ENCODE measurements around the gene ZNF581. TPM values are rescaled to one million over a fixed set of nuclear protein-coding genes. Genes with fewer than 3 reads are reported as not detected.

The ZNF581 gene
- total RNA-seq, 2 experiments from 2014 or later, result 24.1 to 25.5 TPM

DNA sequence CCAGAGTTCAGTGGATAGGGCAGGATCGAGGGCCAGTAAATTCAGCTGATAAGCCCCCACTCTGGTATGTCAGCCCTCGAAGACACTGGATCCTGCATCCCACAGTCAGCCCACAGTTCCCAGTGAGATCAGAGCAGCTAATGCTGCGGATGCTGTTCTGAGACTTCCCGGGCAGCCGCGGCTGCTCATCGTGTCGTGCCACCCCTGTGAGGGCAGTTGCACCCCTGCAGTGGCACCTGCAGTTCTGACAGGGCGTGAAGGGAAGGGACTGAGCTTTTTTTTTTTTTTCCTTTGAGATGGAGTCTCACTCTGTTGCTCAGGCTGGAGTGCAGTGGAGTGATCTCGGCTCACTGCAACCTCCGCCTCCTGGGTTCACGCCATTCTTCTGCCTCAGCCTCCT, 24.1 kb downstream of the ZNF581 start:
- Mint-ChIP-seq H3K27me3 (no peaks in the 10 kb centered on the region), H3K4me3 (no peak overlapping the region), H3K4me1 (peaks cover 12% of the 10 kb centered on the region), H3K27ac (no peak overlapping the region), H3K9me3 (no peaks in the 10 kb centered on the region), H3K36me3 (ENCODE audit: low read depth) (peaks cover 58% of the 10 kb centered on the region)
- POLR2A ChIA-PET, result no interaction called here
- CTCF ChIA-PET, result interaction anchor here (2.5 kb wide), 1 partner anchor 13 kb away, joined by 11 read pairs; the partner anchor contains the start of gene U2AF2
- DNase-seq, result no peak

DNA sequence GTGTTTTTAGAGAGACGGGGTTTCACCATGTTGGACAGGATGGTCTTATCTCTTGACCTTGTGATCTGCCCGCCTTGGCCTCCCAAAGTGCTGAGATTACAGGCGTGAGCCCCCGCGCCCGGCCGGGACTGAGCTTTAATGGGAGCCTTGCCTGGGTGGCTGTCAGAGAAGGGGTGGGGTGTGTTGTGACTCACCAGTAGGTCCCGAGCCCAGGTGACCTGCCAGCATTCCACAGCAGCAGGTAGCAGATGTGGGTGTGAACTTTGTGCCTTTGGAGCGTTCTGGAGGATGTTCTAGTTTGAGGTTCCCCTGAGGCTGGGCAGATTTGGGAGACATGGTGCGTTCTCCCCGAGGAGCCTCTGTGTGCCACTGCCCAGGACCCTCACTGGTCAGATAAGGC, 24.5 kb downstream of the ZNF581 start:
- peak overlapping the region; percentile 25 for H3K27ac Mint-ChIP-seq
- POLR2A ChIA-PET, result no interaction called here
- no peaks in the 10 kb centered on the region for H3K9me3 Mint-ChIP-seq
- no peaks in the 10 kb centered on the region for H3K27me3 Mint-ChIP-seq
- no peak overlapping the region for H3K4me3 Mint-ChIP-seq
- H3K4me1 Mint-ChIP-seq, result peaks cover 8% of the 10 kb centered on the region
- H3K36me3 Mint-ChIP-seq (ENCODE audit: low read depth), result peaks cover 54% of the 10 kb centered on the region
- DNase-seq, result no peak
- CTCF ChIA-PET, result interaction anchor here (0.7 to 2.5 kb wide), 2 partner anchors 13 to 143 kb away, joined by 3 to 11 read pairs; partner anchors contain the start of gene U2AF2

DNA sequence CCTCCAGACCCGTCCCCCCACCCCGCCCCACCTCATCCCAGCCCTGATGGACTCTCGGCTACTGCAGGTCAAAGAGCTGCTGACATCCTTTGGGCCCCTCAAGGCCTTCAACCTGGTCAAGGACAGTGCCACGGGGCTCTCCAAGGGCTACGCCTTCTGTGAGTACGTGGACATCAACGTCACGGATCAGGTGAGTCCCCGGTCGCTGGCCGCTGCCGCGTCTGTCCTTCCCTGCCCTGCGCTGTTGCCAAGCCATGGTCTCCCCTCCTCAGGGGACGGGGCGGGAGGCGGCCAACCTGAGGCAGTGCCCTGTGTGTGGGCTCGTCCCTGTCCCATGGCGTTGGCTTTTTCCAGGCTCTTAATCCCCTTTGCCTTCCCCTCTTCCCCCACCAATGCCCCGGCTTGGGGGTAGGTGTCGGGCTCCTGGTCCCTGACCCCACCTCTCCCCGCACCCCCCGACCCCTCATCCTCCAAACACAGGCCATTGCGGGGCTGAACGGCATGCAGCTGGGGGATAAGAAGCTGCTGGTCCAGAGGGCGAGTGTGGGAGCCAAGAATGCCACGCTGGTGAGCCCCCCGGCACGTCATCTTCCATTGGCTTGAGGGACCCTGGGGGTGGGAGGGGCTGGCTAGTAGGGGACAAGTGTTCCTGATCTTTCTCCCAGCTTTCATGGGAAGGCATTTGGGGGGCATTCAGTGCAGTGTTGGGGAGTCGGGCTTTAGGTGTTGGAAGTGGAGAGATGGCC, 25.3 kb downstream of the ZNF581 start:
- no peak for DNase-seq
- ChIA-PET POLR2A (no interaction called here), CTCF (interaction anchor here (0.5 to 1.0 kb wide), 4 partner anchors 12 to 142 kb away, joined by 3 to 5 read pairs (median 4); no protein-coding TSS in a partner anchor)
- H3K4me3 Mint-ChIP-seq, result no peak overlapping the region
- H3K27ac Mint-ChIP-seq, result no peak overlapping the region
- no peaks in the 10 kb centered on the region for H3K9me3 Mint-ChIP-seq
- H3K27me3 Mint-ChIP-seq, result no peaks in the 10 kb centered on the region
- peaks cover 14% of the 10 kb centered on the region for H3K4me1 Mint-ChIP-seq
- H3K36me3 Mint-ChIP-seq (ENCODE audit: low read depth), result peaks cover 50% of the 10 kb centered on the region

DNA sequence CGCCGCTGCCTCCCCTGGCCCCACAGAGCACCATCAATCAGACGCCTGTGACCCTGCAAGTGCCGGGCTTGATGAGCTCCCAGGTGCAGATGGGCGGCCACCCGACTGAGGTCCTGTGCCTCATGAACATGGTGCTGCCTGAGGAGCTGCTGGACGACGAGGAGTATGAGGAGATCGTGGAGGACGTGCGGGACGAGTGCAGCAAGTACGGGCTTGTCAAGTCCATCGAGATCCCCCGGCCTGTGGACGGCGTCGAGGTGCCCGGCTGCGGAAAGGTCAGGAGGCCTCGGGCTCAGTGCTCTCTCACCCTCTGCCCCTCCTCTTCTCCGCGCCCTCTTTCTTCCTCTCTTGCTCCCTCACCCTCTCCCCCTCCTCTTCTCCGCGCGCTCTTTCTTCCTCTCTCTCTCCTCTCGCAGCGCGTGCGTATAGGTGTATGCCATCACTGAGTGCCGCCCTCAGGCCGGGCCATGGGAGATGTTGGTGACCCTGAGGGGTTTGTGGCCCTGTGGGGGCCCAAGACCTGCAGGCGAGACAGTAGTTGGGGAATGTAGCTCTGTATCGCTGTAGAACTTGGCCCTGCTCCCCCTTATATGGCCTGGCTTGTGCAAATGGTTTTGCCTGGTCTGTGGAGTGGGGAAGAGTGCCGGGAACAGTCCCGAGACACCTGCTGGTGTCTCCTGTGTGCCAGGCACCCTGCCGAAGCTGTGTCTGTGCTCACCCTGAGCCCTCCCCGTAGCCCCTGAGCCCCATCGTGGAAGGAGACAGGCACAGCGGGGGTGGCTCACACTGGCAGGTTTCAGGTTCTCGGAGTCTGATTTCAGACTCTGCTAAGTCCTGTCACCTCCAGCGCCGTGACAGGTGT, 26.2 kb downstream of the ZNF581 start:
- no peak for DNase-seq
- Mint-ChIP-seq H3K4me3 (no peak overlapping the region), H3K27ac (peak overlapping the region; percentile 36), H3K27me3 (no peaks in the 10 kb centered on the region), H3K9me3 (no peaks in the 10 kb centered on the region), H3K4me1 (peaks cover 18% of the 10 kb centered on the region), H3K36me3 (ENCODE audit: low read depth) (peaks cover 46% of the 10 kb centered on the region)
- CTCF ChIA-PET, result interaction anchor here (0.5 to 1.0 kb wide), 2 partner anchors 13 to 16 kb away, joined by 3 to 5 read pairs; no protein-coding TSS in a partner anchor
- POLR2A ChIA-PET, result no interaction called here

DNA sequence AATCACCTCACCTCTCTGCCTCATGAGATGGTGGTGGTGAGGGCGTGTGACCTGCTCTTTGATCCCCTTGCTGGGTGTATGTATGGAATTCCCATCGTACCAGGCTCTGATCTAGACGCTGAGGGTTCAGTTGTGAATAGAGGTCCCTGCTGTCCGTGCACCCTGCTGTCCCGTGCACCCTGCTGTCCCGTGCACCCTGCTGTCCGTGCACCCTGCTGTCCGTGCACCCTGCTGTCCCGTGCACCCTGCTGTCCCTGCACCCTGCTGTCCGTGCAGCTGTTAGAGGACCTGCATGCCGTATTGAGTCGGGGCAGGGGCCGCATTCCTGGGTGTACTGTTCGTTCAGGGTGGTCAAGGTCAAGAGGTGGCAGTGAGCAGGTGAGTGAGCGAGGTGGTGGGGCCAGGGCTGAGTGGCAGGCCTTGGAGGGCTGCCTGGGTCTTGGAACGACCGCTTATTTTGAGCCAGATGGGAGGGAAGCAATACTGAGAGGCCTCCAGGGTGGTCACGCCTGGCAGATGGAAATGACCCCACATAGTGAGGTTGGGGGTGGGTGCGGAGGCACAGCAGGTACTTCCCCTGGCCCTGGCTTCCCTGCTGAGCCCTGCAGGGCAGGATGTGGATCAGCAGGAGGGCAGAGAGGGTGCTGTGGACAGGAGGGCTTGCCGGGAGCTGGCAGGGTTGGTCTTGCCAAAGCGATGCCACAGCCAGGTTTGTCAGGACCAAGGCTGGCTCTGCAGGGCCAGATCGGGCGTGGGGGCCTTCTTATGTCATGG, 27.0 kb downstream of the ZNF581 start:
- no peak overlapping the region for H3K4me3 Mint-ChIP-seq
- H3K27me3 Mint-ChIP-seq, result no peaks in the 10 kb centered on the region
- H3K9me3 Mint-ChIP-seq, result no peaks in the 10 kb centered on the region
- H3K36me3 Mint-ChIP-seq (ENCODE audit: low read depth), result peaks cover 43% of the 10 kb centered on the region
- ChIA-PET CTCF (interaction anchor here (1.0 to 1.2 kb wide), 2 partner anchors 12 to 13 kb away, joined by 3 to 4 read pairs; no protein-coding TSS in a partner anchor), POLR2A (no interaction called here)
- peaks cover 19% of the 10 kb centered on the region for H3K4me1 Mint-ChIP-seq
- DNase-seq, result no peak
- H3K27ac Mint-ChIP-seq, result no peak overlapping the region

DNA sequence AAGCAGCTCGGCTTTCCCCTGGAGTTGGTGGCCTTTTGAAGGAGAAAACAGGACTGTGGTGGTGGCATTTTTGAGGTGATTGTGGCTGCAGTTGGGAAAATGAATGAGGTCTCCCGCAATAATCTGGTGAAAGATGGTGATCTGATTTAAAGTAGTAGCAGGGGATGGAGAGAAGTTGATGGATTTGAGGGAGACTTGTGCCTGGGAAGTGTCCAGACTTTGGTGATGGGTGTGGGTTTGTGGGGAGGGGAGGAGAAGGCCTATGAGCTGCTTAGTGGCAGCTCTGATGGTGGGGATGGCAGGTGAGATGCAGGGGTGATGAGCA, 27.6 kb downstream of the ZNF581 start:
- no peaks in the 10 kb centered on the region for H3K27me3 Mint-ChIP-seq
- peaks cover 22% of the 10 kb centered on the region for H3K4me1 Mint-ChIP-seq
- no peak overlapping the region for H3K4me3 Mint-ChIP-seq
- no peak overlapping the region for H3K27ac Mint-ChIP-seq
- ChIA-PET CTCF (interaction anchor here (0.5 to 1.3 kb wide), 6 partner anchors 11 to 669 kb away, joined by 3 to 6 read pairs (median 4); partner anchors contain the start of gene U2AF2), POLR2A (no interaction called here)
- no peak for DNase-seq
- no peaks in the 10 kb centered on the region for H3K9me3 Mint-ChIP-seq
- H3K36me3 Mint-ChIP-seq (ENCODE audit: low read depth), result peaks cover 40% of the 10 kb centered on the region

DNA sequence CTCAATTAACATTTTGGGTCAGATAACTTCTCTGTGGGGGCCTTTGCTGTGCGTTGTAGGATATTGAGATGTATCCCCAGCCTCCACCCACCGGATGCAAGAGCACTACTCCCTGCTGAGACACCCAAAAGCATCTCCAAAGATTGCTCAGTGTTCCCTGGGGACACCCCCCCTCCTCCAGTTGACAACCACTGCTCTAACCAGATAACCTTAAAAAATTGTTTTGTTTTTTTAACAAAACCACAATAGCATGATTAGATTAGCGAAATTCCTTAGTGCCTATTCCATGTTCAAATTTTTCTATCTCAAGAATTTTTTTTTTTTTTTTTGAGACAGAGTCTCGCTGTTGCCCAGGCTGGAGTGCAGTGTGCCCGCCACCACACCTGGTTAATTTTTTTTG, 29.0 kb downstream of the ZNF581 start:
- Mint-ChIP-seq H3K36me3 (ENCODE audit: low read depth) (peaks cover 41% of the 10 kb centered on the region), H3K4me3 (no peak overlapping the region), H3K4me1 (peaks cover 36% of the 10 kb centered on the region), H3K9me3 (no peaks in the 10 kb centered on the region), H3K27ac (no peak overlapping the region), H3K27me3 (no peaks in the 10 kb centered on the region)
- POLR2A ChIA-PET, result interaction anchor here (0.7 kb wide), 1 partner anchor 18 kb away, joined by 3 read pairs; the partner anchor contains the start of gene U2AF2
- no peak for DNase-seq
- CTCF ChIA-PET, result interaction anchor here (1.3 to 1.5 kb wide), 2 partner anchors 14 to 18 kb away, joined by 4 read pairs; no protein-coding TSS in a partner anchor

DNA sequence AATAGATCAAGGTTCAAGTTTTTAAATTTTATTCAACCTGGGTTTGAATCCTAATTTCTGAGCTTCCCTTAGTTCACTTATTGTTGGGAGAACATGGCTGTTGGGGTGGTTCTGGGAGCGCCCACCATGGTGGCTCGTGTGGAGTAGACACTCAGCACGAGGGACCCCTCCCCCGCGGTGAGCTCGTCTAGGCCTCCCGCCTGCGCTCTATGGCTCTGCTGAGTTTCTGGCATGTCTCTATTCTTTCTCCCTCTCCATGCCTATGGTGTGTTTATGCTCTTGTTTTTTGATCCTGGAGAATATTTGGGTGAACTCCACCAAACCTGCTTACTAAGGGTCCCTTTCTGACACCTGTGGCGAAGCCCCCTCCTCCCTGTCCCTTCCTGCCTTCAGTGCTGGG, 30.0 kb downstream of the ZNF581 start:
- POLR2A ChIA-PET, result no interaction called here
- Mint-ChIP-seq H3K4me1 (peaks cover 44% of the 10 kb centered on the region), H3K36me3 (ENCODE audit: low read depth) (peaks cover 46% of the 10 kb centered on the region), H3K4me3 (no peak overlapping the region), H3K9me3 (no peaks in the 10 kb centered on the region), H3K27me3 (no peaks in the 10 kb centered on the region), H3K27ac (peak overlapping the region; percentile 23)
- CTCF ChIA-PET, result interaction anchor here (0.6 to 1.5 kb wide), 2 partner anchors 19 to 21 kb away, joined by 3 to 4 read pairs; no protein-coding TSS in a partner anchor
- DNase-seq, result no peak

DNA sequence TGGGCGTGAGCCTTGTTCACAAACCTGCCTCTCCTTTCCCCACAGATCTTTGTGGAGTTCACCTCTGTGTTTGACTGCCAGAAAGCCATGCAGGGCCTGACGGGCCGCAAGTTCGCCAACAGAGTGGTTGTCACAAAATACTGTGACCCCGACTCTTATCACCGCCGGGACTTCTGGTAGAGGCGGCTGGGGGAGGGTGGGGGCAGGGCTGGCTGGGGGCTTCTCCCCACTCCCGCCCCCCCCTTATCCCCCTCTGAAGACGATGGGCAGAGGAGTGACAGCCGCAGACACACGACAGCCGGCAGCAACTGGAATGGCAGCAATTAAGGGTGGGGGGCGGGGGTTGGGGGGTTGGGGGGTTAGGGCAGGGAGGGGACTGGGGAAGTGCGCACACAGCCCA, 30.4 kb downstream of the ZNF581 start:
- ChIA-PET CTCF (interaction anchor here (0.6 kb wide), 1 partner anchor 21 kb away, joined by 3 read pairs; no protein-coding TSS in a partner anchor), POLR2A (no interaction called here)
- DNase-seq, result no peak
- H3K4me1 Mint-ChIP-seq, result peaks cover 47% of the 10 kb centered on the region
- H3K9me3 Mint-ChIP-seq, result no peaks in the 10 kb centered on the region
- peak overlapping the region; percentile 23 for H3K27ac Mint-ChIP-seq
- no peaks in the 10 kb centered on the region for H3K27me3 Mint-ChIP-seq
- no peak overlapping the region for H3K4me3 Mint-ChIP-seq
- H3K36me3 Mint-ChIP-seq (ENCODE audit: low read depth), result peaks cover 48% of the 10 kb centered on the region

DNA sequence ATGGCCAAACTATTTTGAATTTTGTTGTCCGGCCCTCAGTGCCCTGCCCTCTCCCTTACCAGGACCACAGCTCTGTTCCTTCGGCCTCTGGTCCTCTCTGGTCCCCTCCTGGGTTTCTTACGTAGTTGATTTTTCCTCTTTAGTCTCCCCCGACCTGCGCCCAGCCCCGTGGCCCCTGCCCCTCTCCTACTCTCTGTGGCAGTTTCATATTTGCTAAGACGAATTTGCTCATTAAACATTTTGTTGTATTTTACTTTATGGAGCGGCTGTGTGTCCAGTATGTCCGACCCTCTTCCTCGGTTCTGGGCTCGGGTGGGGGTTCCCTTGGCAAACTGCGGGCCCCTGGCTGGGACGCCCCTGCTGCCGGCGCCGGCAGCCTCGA, 31.0 kb downstream of the ZNF581 start:
- H3K4me1 Mint-ChIP-seq, result peaks cover 51% of the 10 kb centered on the region
- H3K4me3 Mint-ChIP-seq, result peak overlapping the region; percentile 61
- POLR2A ChIA-PET, result no interaction called here
- peak overlapping the region; percentile 83 for H3K27ac Mint-ChIP-seq
- H3K36me3 Mint-ChIP-seq (ENCODE audit: low read depth), result peaks cover 44% of the 10 kb centered on the region
- CTCF ChIA-PET, result no interaction called here
- no peak for DNase-seq
- H3K27me3 Mint-ChIP-seq, result no peaks in the 10 kb centered on the region
- no peaks in the 10 kb centered on the region for H3K9me3 Mint-ChIP-seq

DNA sequence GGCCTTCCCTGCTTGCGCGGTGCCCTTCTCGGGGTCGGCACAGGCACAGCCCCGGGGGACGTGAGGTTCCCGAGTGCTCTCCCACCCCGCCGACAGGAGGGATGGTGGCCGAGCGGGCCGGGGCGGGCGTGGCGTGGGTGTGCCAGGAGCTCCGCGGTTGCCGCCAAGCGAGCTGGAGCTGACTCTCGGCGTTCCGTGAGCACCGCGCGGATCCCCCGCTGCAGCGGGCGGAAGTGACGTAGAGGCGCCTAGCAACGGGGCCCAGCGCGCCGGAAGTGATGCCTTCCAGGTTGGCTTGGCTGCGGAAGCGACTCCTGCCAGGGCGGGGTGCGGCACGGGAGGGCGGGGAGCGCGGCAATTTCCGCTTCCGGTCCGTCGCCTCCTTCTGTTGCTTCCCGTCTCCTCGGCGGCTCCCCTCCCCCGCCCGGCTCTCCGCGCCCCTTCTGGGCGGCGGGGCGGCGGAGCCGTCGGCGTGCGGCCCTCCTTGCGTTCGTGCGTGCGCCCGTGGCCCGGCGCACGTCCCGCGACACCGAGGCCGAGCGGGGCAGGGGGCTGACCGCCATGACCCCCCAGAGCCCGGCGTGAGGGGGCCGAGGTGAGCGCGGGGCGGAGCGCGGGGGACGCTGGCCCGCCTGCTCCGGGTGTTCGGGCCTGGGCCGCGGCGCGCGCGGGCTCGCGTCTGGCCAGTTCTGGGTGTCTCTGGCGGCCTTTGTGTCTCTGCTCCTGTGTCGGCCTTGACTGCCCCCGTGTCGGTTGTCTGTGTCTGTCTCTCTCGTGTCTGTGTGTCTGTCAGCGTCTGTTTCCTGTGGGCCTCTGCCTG, 31.6 kb downstream of the ZNF581 start, which contains the start of gene EPN1:
EPN1 (plus strand) TSS at position 386 of the 820 bp plus-strand sequence. CDS start 3,402 bp downstream, outside the sequence.
- ChIA-PET POLR2A (no interaction called here), CTCF (interaction anchor here (0.8 kb wide), 1 partner anchor 17 kb away, joined by 3 read pairs; no protein-coding TSS in a partner anchor)
- H3K27me3 Mint-ChIP-seq, result no peaks in the 10 kb centered on the region
- peak; percentile 98 for DNase-seq
- H3K36me3 Mint-ChIP-seq (ENCODE audit: low read depth), result peaks cover 45% of the 10 kb centered on the region
- H3K4me1 Mint-ChIP-seq, result peaks cover 57% of the 10 kb centered on the region
- H3K9me3 Mint-ChIP-seq, result no peaks in the 10 kb centered on the region
- H3K27ac Mint-ChIP-seq, result peak within 1 kb of the TSS; percentile 90
- H3K4me3 Mint-ChIP-seq, result peak within 1 kb of the TSS; percentile 94
